ENCODE results near the gene GRK4. TPM values are rescaled to one million over a fixed set of nuclear protein-coding genes. Genes with fewer than 3 reads are reported as not detected.

Gene GRK4
- total and polyA plus RNA-seq, 5 donors = 8.4 to 13.1 (median 11.9) TPM

DNA sequence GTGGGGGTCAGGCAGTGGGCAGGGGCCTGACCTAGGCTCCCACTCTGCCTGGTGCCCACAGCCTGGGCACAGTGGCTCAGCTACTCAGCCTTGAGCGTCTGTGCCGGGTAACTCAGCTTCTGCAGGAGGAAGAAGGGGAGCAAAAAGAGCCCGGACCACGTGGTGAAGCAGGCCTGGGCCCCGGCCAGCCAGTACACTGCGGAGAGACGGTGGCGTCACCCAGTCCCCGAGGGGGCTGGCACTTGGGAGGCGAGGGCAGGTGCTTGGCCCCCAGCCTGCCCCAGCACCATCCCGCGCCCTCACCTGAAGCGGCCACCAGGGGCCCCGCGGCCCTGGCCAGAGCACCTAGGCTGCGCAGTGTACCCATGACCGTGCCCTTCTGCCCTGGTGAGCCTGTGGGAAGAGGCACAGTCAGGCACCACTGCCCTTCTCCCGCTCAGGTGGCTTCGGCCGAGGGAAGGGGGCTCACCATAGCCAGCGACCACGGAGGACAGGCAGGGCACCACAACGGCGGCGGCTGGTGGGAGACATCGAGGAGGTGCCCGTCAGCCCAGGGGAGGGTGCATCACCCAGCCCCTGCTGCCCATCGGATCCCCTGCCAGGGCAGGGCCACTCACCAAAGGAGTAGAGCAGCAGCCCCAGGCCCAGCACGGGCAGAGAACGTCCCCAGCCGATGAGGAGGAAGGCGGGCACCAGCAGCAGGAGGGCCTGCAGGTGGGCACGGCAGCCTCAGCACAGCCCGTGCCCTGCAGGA, 32.4 kb upstream of the GRK4 start:
- intact Hi-C loops (cut with DNase I) = loop anchor here in 3 of 4 donors (10.0 kb wide), 1 partner anchor 166 kb away; no protein-coding TSS in a partner anchor
- peak overlapping the region; percentile 10 for H3K27ac ChIP-seq (ENCODE audit: low read length)
- no peaks in the 10 kb centered on the region for H3K9me3 ChIP-seq (ENCODE audit: control insufficient read depth, low read length)
- ATAC-seq (no peak), DNase-seq (peak in 1 of 3 donors; percentile 78)
- no peaks in the 10 kb centered on the region for H3K27me3 ChIP-seq (ENCODE audit: control insufficient read depth, insufficient read depth)
- WGBS = 76% methylated on average over 34 of the region's 34 CpGs
- peaks cover 7% of the 10 kb centered on the region for H3K4me1 ChIP-seq (ENCODE audit: control insufficient read depth, insufficient read depth, low read length)
- H3K4me3 ChIP-seq (ENCODE audit: low read length) = no peak overlapping the region

- peak; percentile 71 to 89 (median 89) for DNase-seq
- intact Hi-C loops (cut with DNase I) = loop anchor here in 3 of 4 donors (10.0 kb wide), 1 partner anchor 167 kb away; no protein-coding TSS in a partner anchor
- H3K4me1 ChIP-seq (ENCODE audit: control insufficient read depth, insufficient read depth, low read length) = peaks cover 7% of the 10 kb centered on the region
Measured at GRCh38 chr4:2931512-2932301, 31.7 kb upstream of the GRK4 start.

DNA sequence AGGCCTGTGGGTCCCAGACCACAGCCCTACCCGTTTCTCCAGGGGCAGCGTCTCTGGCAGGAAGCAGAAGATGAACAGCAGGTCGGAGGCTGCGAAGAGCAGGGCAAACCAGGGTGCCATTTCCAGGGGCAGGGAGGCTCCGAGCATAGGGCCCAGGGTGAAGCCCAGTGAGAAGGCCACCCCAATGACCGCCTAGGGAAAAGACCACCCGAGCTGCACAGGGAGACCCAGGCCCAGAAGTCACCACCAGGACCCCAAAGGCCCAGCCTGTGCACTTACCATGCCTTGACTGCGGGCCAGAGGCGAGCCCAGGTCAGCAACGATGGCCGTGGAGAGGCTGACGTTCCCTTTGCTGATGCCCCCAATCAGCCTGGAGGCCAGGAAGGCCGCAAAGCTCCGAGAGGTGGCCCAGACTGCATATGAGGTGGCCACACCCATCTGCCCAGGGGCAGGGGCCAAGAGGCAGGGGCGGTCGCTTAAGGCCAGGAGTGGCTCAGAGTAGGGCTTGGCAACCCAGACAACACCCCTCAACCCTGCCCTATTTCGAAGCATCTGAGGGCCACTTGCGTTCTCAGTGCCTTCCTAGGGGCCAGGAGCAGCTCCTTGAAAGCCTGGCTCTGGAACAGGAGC, 30.9 kb upstream of the GRK4 start:
- no peak overlapping the region for H3K4me3 ChIP-seq (ENCODE audit: low read length)
- ATAC-seq = peak in 1 of 2 donors; percentile 2
- intact Hi-C loops (cut with DNase I) = loop anchor here in 3 of 4 donors (10.0 kb wide), 1 partner anchor 168 kb away; no protein-coding TSS in a partner anchor
- H3K27me3 ChIP-seq (ENCODE audit: control insufficient read depth, insufficient read depth) = no peaks in the 10 kb centered on the region
- WGBS = 80% methylated on average over 18 of the region's 18 CpGs
- H3K9me3 ChIP-seq (ENCODE audit: control insufficient read depth, low read length) = no peaks in the 10 kb centered on the region
- DNase-seq = no peak
- peaks cover 7% of the 10 kb centered on the region for H3K4me1 ChIP-seq (ENCODE audit: control insufficient read depth, insufficient read depth, low read length)
- H3K27ac ChIP-seq (ENCODE audit: low read length) = peak overlapping the region; percentile 10

More at GRCh38 chr4:2931512-2932301, 31.7 kb upstream of the GRK4 start:
- ATAC-seq = peak; percentile 9 to 34
- Histone ChIP-seq H3K27ac (ENCODE audit: low read length) (peak overlapping the region; percentile 10), H3K27me3 (ENCODE audit: control insufficient read depth, insufficient read depth) (no peaks in the 10 kb centered on the region), H3K4me3 (ENCODE audit: low read length) (no peak overlapping the region), H3K9me3 (ENCODE audit: control insufficient read depth, low read length) (no peaks in the 10 kb centered on the region)
- 61% methylated on average over 38 of the region's 38 CpGs for WGBS

- Histone ChIP-seq H3K4me1 (ENCODE audit: control insufficient read depth, insufficient read depth, low read length) (peaks cover 7% of the 10 kb centered on the region), H3K27ac (ENCODE audit: low read length) (no peak overlapping the region), H3K9me3 (ENCODE audit: control insufficient read depth, low read length) (no peaks in the 10 kb centered on the region), H3K4me3 (ENCODE audit: low read length) (no peak overlapping the region), H3K27me3 (ENCODE audit: control insufficient read depth, insufficient read depth) (no peaks in the 10 kb centered on the region)
- intact Hi-C loops (cut with DNase I) = loop anchor here in 3 of 4 donors (10.0 kb wide), 1 partner anchor 168 kb away; no protein-coding TSS in a partner anchor
- WGBS = 73% methylated on average over 15 of the region's 15 CpGs
- ATAC-seq = no peak
- peak in 1 of 3 donors; percentile 48 for DNase-seq
Measured at GRCh38 chr4:2932951-2933565, 30.3 kb upstream of the GRK4 start.

- Histone ChIP-seq H3K9me3 (ENCODE audit: control insufficient read depth, low read length) (no peaks in the 10 kb centered on the region), H3K4me1 (ENCODE audit: control insufficient read depth, insufficient read depth, low read length) (peaks cover 7% of the 10 kb centered on the region), H3K27ac (ENCODE audit: low read length) (peak overlapping the region; percentile 5), H3K27me3 (ENCODE audit: control insufficient read depth, insufficient read depth) (no peaks in the 10 kb centered on the region), H3K4me3 (ENCODE audit: low read length) (peak overlapping the region; percentile 81)
- intact Hi-C loops (cut with DNase I) = loop anchor here in 3 of 4 donors (10.0 kb wide), 1 partner anchor 169 kb away; no protein-coding TSS in a partner anchor
- ATAC-seq (peak in 1 of 2 donors; percentile 1), DNase-seq (peak in 1 of 3 donors; percentile 71)
- 26% methylated on average over 31 of the region's 31 CpGs for WGBS
Measured at GRCh38 chr4:2933566-2934076, 29.8 kb upstream of the GRK4 start.

DNA sequence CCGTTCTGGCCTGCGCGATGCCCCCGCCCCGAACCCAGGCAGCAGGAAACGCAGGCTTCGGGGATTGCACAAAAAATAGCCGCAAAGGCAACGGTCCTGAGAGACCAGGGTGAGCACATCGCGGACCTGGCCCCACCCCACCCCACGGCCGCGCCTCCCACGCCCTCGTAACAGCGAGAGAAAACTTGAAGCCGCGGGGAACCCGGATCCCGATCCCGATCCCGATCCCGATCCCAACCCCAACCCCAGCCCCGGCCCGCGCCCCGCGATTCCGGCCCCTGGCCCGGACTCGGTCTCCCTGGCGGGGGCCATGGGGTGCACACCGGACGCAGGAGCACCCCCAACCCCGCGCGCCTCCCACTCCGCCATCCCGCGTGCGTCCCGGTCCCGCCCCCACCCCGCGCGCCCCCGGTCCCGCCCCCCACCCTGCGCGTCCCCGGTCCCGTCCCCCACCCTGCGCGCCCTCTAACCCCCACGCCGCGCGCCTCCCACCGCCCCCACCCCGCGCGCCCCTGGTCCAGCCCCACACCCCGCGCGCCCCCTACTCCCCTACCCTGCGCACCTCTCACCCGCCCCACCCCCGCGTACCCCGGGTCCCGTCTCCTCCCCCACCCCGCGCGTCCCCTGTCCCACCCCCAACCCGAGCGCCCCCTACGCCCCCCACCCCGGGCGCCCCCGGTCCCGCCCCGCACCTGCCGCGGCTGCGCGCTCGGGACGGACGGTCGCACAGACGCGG, 29.1 kb upstream of the GRK4 start:
- intact Hi-C loops (cut with DNase I) = loop anchor here in 3 of 4 donors (10.0 kb wide), 1 partner anchor 169 kb away; no protein-coding TSS in a partner anchor
- H3K9me3 ChIP-seq (ENCODE audit: control insufficient read depth, low read length) = no peaks in the 10 kb centered on the region
- no peaks in the 10 kb centered on the region for H3K27me3 ChIP-seq (ENCODE audit: control insufficient read depth, insufficient read depth)
- peak overlapping the region; percentile 81 for H3K4me3 ChIP-seq (ENCODE audit: low read length)
- peak; percentile 8 to 15 for ATAC-seq
- H3K4me1 ChIP-seq (ENCODE audit: control insufficient read depth, insufficient read depth, low read length) = peaks cover 7% of the 10 kb centered on the region
- WGBS = 2% methylated on average over 90 of the region's 93 CpGs
- DNase-seq = peak; percentile 79 to 85 (median 83)
- no peak overlapping the region for H3K27ac ChIP-seq (ENCODE audit: low read length)

- Histone ChIP-seq H3K4me1 (ENCODE audit: control insufficient read depth, insufficient read depth, low read length) (peaks cover 7% of the 10 kb centered on the region), H3K4me3 (ENCODE audit: low read length) (peak overlapping the region; percentile 81), H3K27ac (ENCODE audit: low read length) (peak overlapping the region; percentile 80), H3K9me3 (ENCODE audit: control insufficient read depth, low read length) (no peaks in the 10 kb centered on the region), H3K27me3 (ENCODE audit: control insufficient read depth, insufficient read depth) (no peaks in the 10 kb centered on the region)
- WGBS = under 1% methylated on average over 70 of the region's 70 CpGs
- ATAC-seq = peak; percentile 74 to 85
- peak; percentile 95 to 99 (median 98) for DNase-seq
- intact Hi-C loops (cut with DNase I) = loop anchor here in 3 of 4 donors (10.0 kb wide), 1 partner anchor 170 kb away; no protein-coding TSS in a partner anchor
Measured at GRCh38 chr4:2934813-2935761, 28.3 kb upstream of the GRK4 start.

DNA sequence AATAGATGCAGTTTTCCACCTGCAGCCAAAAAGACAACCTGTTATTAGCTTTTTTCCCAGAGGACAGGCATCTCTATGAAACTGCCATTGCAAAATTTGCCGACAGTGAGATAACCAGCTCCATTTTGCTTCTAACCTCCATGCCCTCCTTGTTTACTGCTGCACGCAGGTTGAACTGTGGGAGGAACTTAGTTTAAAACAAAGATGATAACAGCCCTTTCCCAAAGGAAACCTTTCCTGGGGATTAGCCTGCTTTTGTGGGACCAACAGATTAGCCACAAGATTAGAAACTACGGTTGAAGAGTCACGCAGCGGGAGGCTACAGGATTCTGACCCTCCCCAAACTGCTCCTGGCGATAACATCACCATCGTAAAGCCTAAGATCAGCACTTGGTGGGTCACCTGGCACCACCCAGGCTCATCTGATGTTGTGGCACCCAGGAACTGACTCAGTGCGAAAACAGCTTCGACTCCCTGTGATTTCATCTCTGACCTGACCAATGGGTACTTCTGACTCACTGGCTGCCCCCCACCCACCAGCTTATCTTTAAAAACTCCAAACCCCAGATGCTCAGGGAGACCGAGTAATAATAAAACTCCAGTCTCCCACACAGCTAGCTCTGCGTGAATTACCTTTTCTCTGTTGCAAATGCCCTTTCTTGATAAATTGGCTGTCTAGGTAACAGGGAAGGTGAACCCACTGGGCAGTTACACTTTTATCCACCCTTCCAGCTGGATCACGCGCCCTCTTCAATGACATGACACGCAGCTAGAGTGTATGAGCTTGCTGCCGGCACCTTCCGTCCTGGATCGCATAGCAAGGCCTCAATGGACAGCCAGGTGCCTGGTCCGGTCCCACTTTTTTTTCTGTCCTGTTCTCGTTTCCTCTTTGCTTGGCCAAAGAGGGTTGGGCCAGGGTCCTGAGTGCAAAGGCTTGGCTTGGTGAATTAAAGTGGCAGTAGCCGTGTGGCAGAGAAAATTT, 27.3 kb upstream of the GRK4 start:
- ATAC-seq (no peak), DNase-seq (peak in 1 of 3 donors; percentile 50)
- H3K4me3 ChIP-seq (ENCODE audit: low read length) = peak overlapping the region; percentile 81
- no peaks in the 10 kb centered on the region for H3K27me3 ChIP-seq (ENCODE audit: control insufficient read depth, insufficient read depth)
- peaks cover 7% of the 10 kb centered on the region for H3K4me1 ChIP-seq (ENCODE audit: control insufficient read depth, insufficient read depth, low read length)
- 78% methylated on average over 20 of the region's 20 CpGs for WGBS
- intact Hi-C loops (cut with DNase I) = loop anchor here in 3 of 4 donors (10.0 kb wide), 1 partner anchor 171 kb away; no protein-coding TSS in a partner anchor
- no peak overlapping the region for H3K27ac ChIP-seq (ENCODE audit: low read length)
- no peaks in the 10 kb centered on the region for H3K9me3 ChIP-seq (ENCODE audit: control insufficient read depth, low read length)

All from right cardiac atrium (tissue), 5 donors.